Measurements from ENCODE around the gene CX3CL1.

GRCh38 chr16:57371494-57372371 is 557 bp upstream of the CX3CL1 start:
- no peak for TF ChIP-seq CTCF (IDR thresholded peaks at IDR 0.05)
- TF ChIP-seq POLR2A (IDR thresholded peaks at IDR 0.05), result no peak

All from uterus (tissue), 2 donors.